HCT116 (cell line): ENCODE data around the gene RAB3GAP2. TPM values are rescaled to one million over a fixed set of nuclear protein-coding genes. Genes with fewer than 3 reads are reported as not detected.

Source experiments
- ATAC-seq: fragments of 200-7000 bp; cut with Tn5 transposase; 2 replicates; pipeline ENCODE4 v1.9.1; 2020; ENCODE audit warnings: mild to moderate bottlenecking, moderate library complexity
- BruUV-seq: library from RNA; stranded (reverse); fragments of 400-500 nt; replicated peaks from 2 replicates; lab custom pipeline; 2021; lab: Mats Ljungman, UMichigan
- CTCF ChIA-PET: fragments of 300-600 bp; sonication (Branson Sonifier 250); formaldehyde crosslinking; loops from one replicate; lab custom pipeline; 2021; ENCODE audit warnings: antibody characterized with exemption; lab: Charles Lee
- POLR2A ChIA-PET: fragments of 300-600, 350-600 bp; sonication (Branson Sonifier 250); formaldehyde crosslinking; loops from one replicate; lab custom pipeline; 2021; ENCODE audit warnings: antibody characterized with exemption; lab: Charles Lee
- RAD21 ChIA-PET, 2 experiments: fragments of 300-600 bp; sonication (Branson Sonifier 250); formaldehyde crosslinking; loops; one replicate each; lab custom pipeline; 2023; ENCODE audit warnings: low total read pairs in 2 of 2; ENCODE audit not compliant: uncharacterized antibody in 2 of 2, unreplicated experiment in 2 of 2, low non-redundant PET in 1 of 2; lab: Charles Lee
- DNase-seq: peaks from one replicate; pipeline ENCODE4 v3.0.0-alpha.2; 2010; ENCODE audit warnings: low read depth, low spot score
- H2AFZ ChIP-seq: fragments of 200-600 bp; shearing (Covaris generic), sonication (generic); 2 replicates; pipeline ENCODE4 v1.6.1; 2017; ENCODE audit warnings: low read depth, mixed run types, mixed read lengths, antibody characterized with exemption, low read length; ENCODE audit not compliant: poor library complexity, severe bottlenecking
- H3K27ac ChIP-seq: 2 replicates; pipeline ENCODE4 v1.5.1; 2012; ENCODE audit warnings: low read depth, low read length
- H3K27me3 ChIP-seq: fragments of 200-600 bp; sonication (generic); 2 replicates; pipeline ENCODE4 v1.6.1; 2016; ENCODE audit warnings: mixed run types, low read length, mixed read lengths; ENCODE audit not compliant: insufficient read depth
- H3K36me3 ChIP-seq, 2 experiments: fragments of 200-500 bp in 1 of 2; fragments of 200-600 bp in 1 of 2; sonication (Bioruptor generic) in 1 of 2; sonication (generic) in 1 of 2; 2 replicates each; pipeline versions ENCODE4 v1.5.1 to v1.6.1; 2014 to 2016; ENCODE audit warnings: low read length in 2 of 2, inconsistent platforms in 1 of 2, mixed read lengths in 1 of 2, mixed run types in 1 of 2; ENCODE audit not compliant: insufficient read depth in 2 of 2, control insufficient read depth in 1 of 2
- H3K4me1 ChIP-seq, 2 experiments: fragments of 200-600 bp in 1 of 2; sonication (generic) in 1 of 2; 2 replicates each; pipeline versions ENCODE4 v1.5.1 to v1.6.1; 2012 to 2017; ENCODE audit warnings: low read length in 2 of 2, inconsistent platforms in 1 of 2, mild to moderate bottlenecking in 1 of 2, mixed read lengths in 1 of 2, mixed run types in 1 of 2, moderate library complexity in 1 of 2; ENCODE audit not compliant: insufficient read depth in 2 of 2, control insufficient read depth in 1 of 2
- H3K4me2 ChIP-seq: fragments of 200-600 bp; sonication (generic); 2 replicates; pipeline ENCODE4 v1.6.1; 2017; ENCODE audit warnings: mixed run types, low read length, mixed read lengths
- H3K4me3 ChIP-seq, 2 experiments: fragments of 200-600 bp in 1 of 2; sonication (generic) in 1 of 2; replicated peaks in 1 of 2; 2 replicates each; pipeline ENCODE4 v1.5.1; 2011 to 2016; ENCODE audit warnings: low read length in 2 of 2, control low read depth in 1 of 2, low read depth in 1 of 2, mild to moderate bottlenecking in 1 of 2, mixed read lengths in 1 of 2, mixed run types in 1 of 2
- H3K79me2 ChIP-seq: fragments of 200-600 bp; sonication (generic); 2 replicates; pipeline ENCODE4 v1.6.1; 2017; ENCODE audit warnings: mild to moderate bottlenecking, mixed run types, low read length, moderate library complexity, mixed read lengths; ENCODE audit not compliant: insufficient read depth
- H3K9ac ChIP-seq: fragments of 200-600 bp; sonication (generic); 2 replicates; pipeline ENCODE4 v1.6.1; 2016; ENCODE audit warnings: low read length, mixed read lengths
- H3K9me2 ChIP-seq: fragments of 200-600 bp; sonication (generic), shearing (Covaris generic); 2 replicates; pipeline ENCODE4 v1.6.1; 2017; ENCODE audit warnings: mixed run types, mild to moderate bottlenecking, moderate library complexity; ENCODE audit not compliant: insufficient read depth
- H3K9me3 ChIP-seq, 2 experiments: fragments of 200-500 bp in 1 of 2; fragments of 200-600 bp in 1 of 2; sonication (Bioruptor generic) in 1 of 2; sonication (generic) in 1 of 2; 2 replicates each; pipeline ENCODE4 v1.6.1; 2014 to 2017; ENCODE audit warnings: low read length in 2 of 2, mixed read lengths in 2 of 2, inconsistent platforms in 1 of 2, low read depth in 1 of 2, mild to moderate bottlenecking in 1 of 2, mixed run types in 1 of 2, moderate library complexity in 1 of 2; ENCODE audit not compliant: control insufficient read depth in 1 of 2, insufficient read depth in 1 of 2
- H4K20me1 ChIP-seq: fragments of 200-600 bp; sonication (generic), shearing (Covaris generic); 2 replicates; pipeline ENCODE4 v1.6.1; 2017; ENCODE audit warnings: mixed run types, mild to moderate bottlenecking, moderate library complexity; ENCODE audit not compliant: insufficient read depth
- ATF3 ChIP-seq: IDR thresholded peaks from 2 replicates; pipeline ENCODE4 v1.6.1; 2012
- EGR1 ChIP-seq: IDR thresholded peaks from 2 replicates; pipeline ENCODE4 v1.6.1; 2012; ENCODE audit warnings: low read depth
- ELF1 ChIP-seq: IDR thresholded peaks from 2 replicates; pipeline ENCODE4 v1.6.1; 2012; ENCODE audit warnings: low read depth, borderline replicate concordance
- EZH2phosphoT487 ChIP-seq: fragments of 200-600 bp; IDR thresholded peaks from 2 replicates; pipeline ENCODE4 v1.6.1; 2018; ENCODE audit warnings: antibody characterized with exemption, borderline replicate concordance
- JUND ChIP-seq: IDR thresholded peaks from 2 replicates; pipeline ENCODE4 v1.6.1; 2012
- MAX ChIP-seq: IDR thresholded peaks from 2 replicates; pipeline ENCODE4 v1.6.1; 2012
- REST ChIP-seq: IDR thresholded peaks from 2 replicates; pipeline ENCODE4 v1.6.1; 2012; ENCODE audit warnings: low read depth
- SIN3A ChIP-seq: IDR thresholded peaks from 2 replicates; pipeline ENCODE4 v1.6.1; 2012; ENCODE audit warnings: low read depth
- SP1 ChIP-seq: IDR thresholded peaks from 2 replicates; pipeline ENCODE4 v1.6.1; 2012; ENCODE audit warnings: low read depth
- SRF ChIP-seq: IDR thresholded peaks from 2 replicates; pipeline ENCODE4 v1.6.1; 2012; ENCODE audit warnings: low read depth
- TCF7L2 ChIP-seq: IDR thresholded peaks from 2 replicates; pipeline ENCODE4 v1.7.0; 2011; ENCODE audit warnings: borderline replicate concordance, inconsistent platforms; ENCODE audit not compliant: insufficient read depth, insufficient read length; ENCODE audit errors: extremely low read depth
- ZFX ChIP-seq: fragments of 450-650 bp; IDR thresholded peaks from 2 replicates; pipeline ENCODE4 v1.6.1; 2017
- intact Hi-C: fragments of 100-400 bp; cut with micrococcal nuclease; formaldehyde crosslinking; loops from 2 replicates; pipeline ENCODE4 v1.10.0; 2022
- total RNA-seq: library from RNA; stranded (reverse); gene quantifications from one replicate; pipeline ENCODE4 v1.2.1, GENCODE V29; 2021; ENCODE audit not compliant: unreplicated experiment

The RAB3GAP2 gene
- total RNA-seq, 1 experiment from 2014 or later, result 32.5 TPM

GRCh38 chr1:220298470-220299205, 26.4 kb upstream of the RAB3GAP2 start:
- Histone ChIP-seq H3K4me3 (no peak overlapping the region), H2AFZ (no peak overlapping the region), H3K36me3 (no peaks in the 10 kb centered on the region), H3K27ac (no peak overlapping the region), H3K27me3 (no peaks in the 10 kb centered on the region), H3K9ac (no peak overlapping the region), H3K4me1 (no peaks in the 10 kb centered on the region), H3K9me2 (no peaks in the 10 kb centered on the region), H4K20me1 (no peaks in the 10 kb centered on the region), H3K79me2 (no peaks in the 10 kb centered on the region), H3K4me2 (no peak overlapping the region), H3K9me3 (no peaks in the 10 kb centered on the region)
- intact Hi-C loops, result loop anchor here (5.0 kb wide), 2 partner anchors 229 to 384 kb away; partner anchors contain the start of gene MARK1
- RAD21 ChIA-PET, result no interaction called here
- ATAC-seq, result no peak
- POLR2A ChIA-PET, result interaction anchor here (0.6 kb wide), 1 partner anchor 434 kb away, joined by 3 read pairs; no protein-coding TSS in a partner anchor
- DNase-seq, result no peak
- no TSS peak for BruUV-seq
- CTCF ChIA-PET, result interaction anchor here (1.0 to 2.9 kb wide), 2 partner anchors 435 to 478 kb away, joined by 3 to 21 read pairs; no protein-coding TSS in a partner anchor
- no peak for TF ChIP-seq ELF1
- no peak for TF ChIP-seq MAX
- TF ChIP-seq ATF3, result no peak
- no peak for TF ChIP-seq TCF7L2
- no peak for TF ChIP-seq SIN3A
- TF ChIP-seq REST, result no peak
- no peak for TF ChIP-seq SP1
- no peak for TF ChIP-seq ZFX
- no peak for TF ChIP-seq JUND
- no peak for TF ChIP-seq EGR1
- TF ChIP-seq SRF, result no peak
- no peak for TF ChIP-seq EZH2phosphoT487
